PC-3 (cell line): Measurements from ENCODE around the gene ST8SIA4.

ENCODE experiments used
- CTCF ChIP-seq: fragments of 300-600 bp; sonication (generic); conservative IDR thresholded peaks from 2 replicates; pipeline ENCODE4 v1.5.1; 2017; ENCODE audit warnings: antibody characterized with exemption, low read depth, mild to moderate bottlenecking, low read length
- EZH2 ChIP-seq: fragments of 300-600 bp; sonication (generic); IDR thresholded peaks from one replicate; pipeline ENCODE4 v1.6.1; 2017; ENCODE audit warnings: antibody characterized with exemption, mild to moderate bottlenecking, low read length; ENCODE audit not compliant: unreplicated experiment
- EZH2phosphoT487 ChIP-seq: fragments of 300-600 bp; sonication (generic); IDR thresholded peaks from 2 replicates; pipeline ENCODE4 v1.6.1; 2018; ENCODE audit warnings: mild to moderate bottlenecking, antibody characterized with exemption, low read length, borderline replicate concordance

DNA sequence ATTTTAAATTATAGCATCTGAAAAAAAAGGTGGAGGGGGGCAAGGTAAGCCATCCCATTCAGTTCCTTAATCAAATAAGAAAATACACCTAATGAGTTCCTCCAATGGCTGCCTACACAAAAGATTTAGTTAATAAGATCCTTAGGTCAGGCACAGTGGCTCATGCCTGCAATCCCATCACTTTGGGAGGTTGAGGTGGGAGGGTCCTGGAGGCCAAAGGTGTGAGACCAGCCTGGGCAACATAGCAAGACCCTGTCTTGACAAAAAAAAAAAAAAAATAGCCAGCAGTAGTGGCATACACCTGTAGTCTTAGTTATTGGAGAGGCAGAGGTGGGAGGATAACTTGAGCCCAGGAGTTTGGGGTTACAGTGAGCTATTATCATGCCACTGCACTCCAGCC, 78.4 kb downstream of the ST8SIA4 start:
- TF ChIP-seq CTCF = no peak
- no peak for TF ChIP-seq EZH2
- TF ChIP-seq EZH2phosphoT487 = no peak
